SK-N-SH (cell line): Measurements from ENCODE around the gene SUPT3H. TPM values are rescaled to one million over a fixed set of nuclear protein-coding genes. Genes with fewer than 3 reads are reported as not detected.

Experiments
- CTCF ChIA-PET: fragments of 300-600, 350-600 bp; formaldehyde crosslinking; extraction: SDS; loops from one replicate; lab custom pipeline; 2021; lab: Yijun Ruan, JAX
- POLR2A ChIA-PET: fragments of 350-600 bp; sonication (Branson Sonifier 250); formaldehyde crosslinking; extraction: SDS; loops from one replicate; lab custom pipeline; 2020; ENCODE audit warnings: antibody characterized with exemption, inconsistent platforms; lab: Yijun Ruan, JAX
- DNase-seq: peaks from one replicate; pipeline ENCODE4 v3.0.0; 2012
- H2AFZ ChIP-seq: fragments of 200-600 bp; sonication (generic); 2 replicates; pipeline ENCODE4 v1.8.1; 2016; ENCODE audit warnings: antibody characterized with exemption, mild to moderate bottlenecking, low read depth
- H3F3A ChIP-seq: fragments of 200-600 bp; sonication (generic); replicated peaks from 2 replicates; pipeline ENCODE3; 2016; ENCODE audit warnings: antibody characterized with exemption, mild to moderate bottlenecking; ENCODE audit not compliant: insufficient read depth
- H3K27ac ChIP-seq, 2 experiments: fragments of 200-500 bp in 1 of 2; fragments of 200-600 bp in 1 of 2; sonication (Bioruptor generic) in 1 of 2; sonication (generic), shearing (Covaris generic) in 1 of 2; 2 replicates each; pipeline versions ENCODE4 v1.5.1 to v1.6.1; 2014 to 2016; ENCODE audit warnings: low read depth in 2 of 2, inconsistent platforms in 1 of 2, low read length in 1 of 2, mild to moderate bottlenecking in 1 of 2, mixed read lengths in 1 of 2
- H3K27me3 ChIP-seq: fragments of 200-600 bp; sonication (generic), shearing (Covaris generic); 2 replicates; pipeline ENCODE4 v1.6.1; 2016; ENCODE audit warnings: mixed run types; ENCODE audit not compliant: insufficient read depth
- H3K36me3 ChIP-seq, 2 experiments: fragments of 200-500 bp in 1 of 2; fragments of 200-600 bp in 1 of 2; sonication (Bioruptor generic) in 1 of 2; sonication (generic) in 1 of 2; replicated peaks in 1 of 2; 2 replicates each; pipeline versions ENCODE3 to v1.5.1; 2014 to 2016; ENCODE audit warnings: low read length in 1 of 2, mild to moderate bottlenecking in 1 of 2; ENCODE audit not compliant: insufficient read depth in 2 of 2, control insufficient read depth in 1 of 2
- H3K4me1 ChIP-seq, 2 experiments: fragments of 200-500 bp in 1 of 2; fragments of 200-600 bp in 1 of 2; sonication (Bioruptor generic) in 1 of 2; sonication (generic), shearing (Covaris generic) in 1 of 2; 2 replicates each; pipeline versions ENCODE4 v1.5.1 to v1.6.1; 2014 to 2016; ENCODE audit warnings: low read depth in 1 of 2, low read length in 1 of 2, mixed run types in 1 of 2; ENCODE audit not compliant: insufficient read depth in 2 of 2, control insufficient read depth in 1 of 2
- H3K4me2 ChIP-seq: fragments of 200-600 bp; sonication (generic), shearing (Covaris generic); 2 replicates; pipeline ENCODE4 v1.6.1; 2017; ENCODE audit warnings: mixed run types
- H3K4me3 ChIP-seq, 2 experiments: fragments of 200-500 bp in 1 of 2; fragments of 200-600 bp in 1 of 2; sonication (Bioruptor generic) in 1 of 2; sonication (generic), shearing (Covaris generic) in 1 of 2; 2 replicates each; pipeline versions ENCODE4 v1.5.1 to v1.8.1; 2014 to 2016; ENCODE audit warnings: low read depth in 2 of 2, inconsistent platforms in 1 of 2, low read length in 1 of 2, mild to moderate bottlenecking in 1 of 2, mixed read lengths in 1 of 2, moderate library complexity in 1 of 2
- H3K79me2 ChIP-seq: fragments of 200-600 bp; sonication (generic); 2 replicates; pipeline ENCODE4 v1.8.1; 2017; ENCODE audit warnings: mild to moderate bottlenecking; ENCODE audit not compliant: insufficient read depth
- H3K9ac ChIP-seq: fragments of 200-600 bp; sonication (generic); 2 replicates; pipeline ENCODE4 v1.6.1; 2017; ENCODE audit warnings: mixed run types
- H3K9me2 ChIP-seq: fragments of 200-600 bp; sonication (generic); 2 replicates; pipeline ENCODE4 v1.6.1; 2017; ENCODE audit warnings: mixed run types
- H3K9me3 ChIP-seq: fragments of 200-600 bp; sonication (generic); 2 replicates; pipeline ENCODE4 v1.6.1; 2017; ENCODE audit warnings: mixed run types, mild to moderate bottlenecking, moderate library complexity
- H4K20me1 ChIP-seq: fragments of 200-600 bp; sonication (generic); 2 replicates; pipeline ENCODE4 v1.6.1; 2017; ENCODE audit warnings: mild to moderate bottlenecking, mixed run types; ENCODE audit not compliant: insufficient read depth
- CHD2 ChIP-seq: fragments of 150-350 bp; IDR thresholded peaks from 2 replicates; pipeline ENCODE4 v1.6.1; 2018; ENCODE audit warnings: low read length; ENCODE audit not compliant: partially characterized antibody
- ELF1 ChIP-seq: IDR thresholded peaks from 2 replicates; pipeline ENCODE4 v1.4.0; 2012
- FOSL2 ChIP-seq: IDR thresholded peaks from 2 replicates; pipeline ENCODE4 v1.4.0; 2012; ENCODE audit warnings: low read depth, mild to moderate bottlenecking, moderate library complexity, borderline replicate concordance
- FOXJ3 ChIP-seq: sonication (generic); formaldehyde crosslinking; IDR thresholded peaks from 2 replicates; pipeline ENCODE4 v1.5.1; 2020; ENCODE audit warnings: mild to moderate bottlenecking, missing genetic modification reagents
- FOXM1 ChIP-seq: IDR thresholded peaks from 2 replicates; pipeline ENCODE4 v1.4.0; 2012; ENCODE audit warnings: low read depth, mild to moderate bottlenecking
- GATA2 ChIP-seq: sonication (generic); formaldehyde crosslinking; IDR thresholded peaks from 2 replicates; pipeline ENCODE4 v1.5.0; 2020; ENCODE audit warnings: mild to moderate bottlenecking, missing genetic modification reagents
- MXI1 ChIP-seq: IDR thresholded peaks from 2 replicates; pipeline ENCODE4 v1.6.1; 2012; ENCODE audit warnings: mild to moderate bottlenecking, low read depth, low read length, improper control_type of control experiment
- NRF1 ChIP-seq: IDR thresholded peaks from 2 replicates; pipeline ENCODE4 v1.6.1; 2012; ENCODE audit warnings: low read depth, mild to moderate bottlenecking, low read length
- RAD21 ChIP-seq: IDR thresholded peaks from 2 replicates; pipeline ENCODE4 v1.6.1; 2012; ENCODE audit warnings: mild to moderate bottlenecking, low read length
- RCOR1 ChIP-seq: fragments of 150-350 bp; IDR thresholded peaks from 2 replicates; pipeline ENCODE4 v1.6.1; 2017; ENCODE audit warnings: antibody characterized with exemption, low read length
- RFX5 ChIP-seq: IDR thresholded peaks from 2 replicates; pipeline ENCODE4 v1.6.1; 2012; ENCODE audit warnings: mild to moderate bottlenecking, improper control_type of control experiment, low read length
- RXRA ChIP-seq: IDR thresholded peaks from 2 replicates; pipeline ENCODE4 v1.4.0; 2012; ENCODE audit warnings: low read depth, mild to moderate bottlenecking, borderline replicate concordance
- TAF1 ChIP-seq: IDR thresholded peaks from 2 replicates; pipeline ENCODE4 v1.6.1; 2012; ENCODE audit warnings: low read depth, mild to moderate bottlenecking, low read length, moderate library complexity, borderline replicate concordance
- YY1 ChIP-seq: IDR thresholded peaks from 2 replicates; pipeline ENCODE4 v1.4.0; 2012; ENCODE audit warnings: low read depth, mild to moderate bottlenecking
- WGBS: methylation state at CpG from one replicate; pipeline ENCODE4 v1.1.6; 2017; ENCODE audit warnings: low lambda C conversion rate; 5-methylcytosine and 5-hydroxymethylcytosine counted together
- polyA plus RNA-seq, 3 experiments: library from polyadenylated mRNA; depleted of rRNA; stranded (reverse); fragments of >200 nt; gene quantifications; 2 replicates each; pipeline ENCODE4 v1.2.3, GENCODE V29; 2012
- TF ChIP-seq, protein P1 (sequence below): IDR thresholded peaks from 2 replicates; pipeline ENCODE4 v1.4.0; 2012; ENCODE audit warnings: low read depth, borderline replicate concordance
- TF ChIP-seq, protein P2 (sequence below): fragments of 150-350 bp; IDR thresholded peaks from 2 replicates; pipeline ENCODE4 v1.6.1; 2016; ENCODE audit warnings: mild to moderate bottlenecking, low read depth, low read length
- TF ChIP-seq, protein P3 (sequence below): IDR thresholded peaks from 2 replicates; pipeline ENCODE4 v1.4.0; 2012; ENCODE audit warnings: low read depth
- TF ChIP-seq, protein P4 (sequence below): IDR thresholded peaks from 2 replicates; pipeline ENCODE4; 2012
- TF ChIP-seq, protein P5 (sequence below): fragments of 200-600 bp; sonication (generic); IDR thresholded peaks from 2 replicates; pipeline ENCODE4 v1.6.1; 2017; ENCODE audit warnings: antibody characterized with exemption, mild to moderate bottlenecking, moderate library complexity

SUPT3H gene
- polyA plus RNA-seq, 1 of the 3 experiments (the other 2 are of a cell fraction): 10.9 TPM

DNA sequence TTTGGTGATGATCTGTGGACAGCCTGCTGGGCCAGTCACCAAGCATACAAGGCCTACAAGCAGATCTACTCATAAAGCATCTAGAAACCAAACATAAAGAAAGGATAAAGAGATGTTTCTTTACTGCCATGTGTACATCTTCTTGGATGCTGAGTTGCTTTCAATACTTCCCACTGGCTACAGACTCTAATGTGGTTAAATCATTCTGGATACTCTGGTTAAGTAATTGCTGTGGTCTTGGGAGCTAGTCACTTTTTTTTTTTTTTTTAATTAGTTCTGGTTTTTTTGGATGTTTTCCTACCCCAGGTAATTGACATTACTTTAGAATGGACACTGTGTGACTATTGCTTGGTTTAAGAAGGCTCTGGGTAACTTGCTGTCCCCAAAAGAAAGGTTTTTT, 265.0 kb downstream of the SUPT3H start:
- Histone ChIP-seq H3F3A (peaks cover 10% of the 10 kb centered on the region), H3K9me3 (no peaks in the 10 kb centered on the region), H3K27me3 (no peaks in the 10 kb centered on the region), H3K9me2 (no peaks in the 10 kb centered on the region), H3K4me2 (no peak overlapping the region), H3K4me1 (no peaks in the 10 kb centered on the region; a peak in 1 of 4 replicates), H3K4me3 (no peak overlapping the region), H3K9ac (no peak overlapping the region), H3K79me2 (no peaks in the 10 kb centered on the region), H3K36me3 (no peaks in the 10 kb centered on the region), H2AFZ (no peak overlapping the region), H4K20me1 (no peaks in the 10 kb centered on the region), H3K27ac (no peak overlapping the region)
- no peak for DNase-seq
- ChIA-PET POLR2A (no interaction called here), CTCF (interaction anchor here (1.1 kb wide), 1 partner anchor 482 kb away, joined by 3 read pairs; no protein-coding TSS in a partner anchor)
- TF ChIP-seq, protein P1, sequence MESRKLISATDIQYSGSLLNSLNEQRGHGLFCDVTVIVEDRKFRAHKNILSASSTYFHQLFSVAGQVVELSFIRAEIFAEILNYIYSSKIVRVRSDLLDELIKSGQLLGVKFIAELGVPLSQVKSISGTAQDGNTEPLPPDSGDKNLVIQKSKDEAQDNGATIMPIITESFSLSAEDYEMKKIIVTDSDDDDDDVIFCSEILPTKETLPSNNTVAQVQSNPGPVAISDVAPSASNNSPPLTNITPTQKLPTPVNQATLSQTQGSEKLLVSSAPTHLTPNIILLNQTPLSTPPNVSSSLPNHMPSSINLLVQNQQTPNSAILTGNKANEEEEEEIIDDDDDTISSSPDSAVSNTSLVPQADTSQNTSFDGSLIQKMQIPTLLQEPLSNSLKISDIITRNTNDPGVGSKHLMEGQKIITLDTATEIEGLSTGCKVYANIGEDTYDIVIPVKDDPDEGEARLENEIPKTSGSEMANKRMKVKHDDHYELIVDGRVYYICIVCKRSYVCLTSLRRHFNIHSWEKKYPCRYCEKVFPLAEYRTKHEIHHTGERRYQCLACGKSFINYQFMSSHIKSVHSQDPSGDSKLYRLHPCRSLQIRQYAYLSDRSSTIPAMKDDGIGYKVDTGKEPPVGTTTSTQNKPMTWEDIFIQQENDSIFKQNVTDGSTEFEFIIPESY: no peak
- TF ChIP-seq, protein P2, sequence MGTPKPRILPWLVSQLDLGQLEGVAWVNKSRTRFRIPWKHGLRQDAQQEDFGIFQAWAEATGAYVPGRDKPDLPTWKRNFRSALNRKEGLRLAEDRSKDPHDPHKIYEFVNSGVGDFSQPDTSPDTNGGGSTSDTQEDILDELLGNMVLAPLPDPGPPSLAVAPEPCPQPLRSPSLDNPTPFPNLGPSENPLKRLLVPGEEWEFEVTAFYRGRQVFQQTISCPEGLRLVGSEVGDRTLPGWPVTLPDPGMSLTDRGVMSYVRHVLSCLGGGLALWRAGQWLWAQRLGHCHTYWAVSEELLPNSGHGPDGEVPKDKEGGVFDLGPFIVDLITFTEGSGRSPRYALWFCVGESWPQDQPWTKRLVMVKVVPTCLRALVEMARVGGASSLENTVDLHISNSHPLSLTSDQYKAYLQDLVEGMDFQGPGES: no peak

DNA sequence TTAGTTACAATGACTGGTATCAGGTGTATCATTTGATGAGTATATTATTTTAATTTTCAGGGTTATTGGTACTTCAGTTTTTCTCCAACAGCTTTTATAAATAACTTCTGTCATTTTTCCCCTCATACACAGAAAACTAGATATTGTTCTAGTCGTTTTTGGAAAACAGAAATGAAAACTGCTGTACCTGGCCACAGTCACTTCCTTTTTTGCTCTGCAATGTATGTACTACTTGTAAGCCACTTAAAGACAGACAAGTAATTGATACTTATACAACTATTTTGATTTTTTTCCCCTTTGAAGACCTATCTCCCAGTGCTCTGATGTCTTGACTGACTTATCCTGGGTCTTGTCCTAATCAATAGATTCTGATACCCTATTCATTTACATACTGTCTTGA, 268.2 kb downstream of the SUPT3H start:
- TF ChIP-seq YY1 (no peak), RXRA (no peak), FOXM1 (no peak), GATA2 (CRISPR knock-in tag) (no peak), NRF1 (no peak), RCOR1 (no peak), CHD2 (no peak), FOSL2 (no peak), TAF1 (no peak), RAD21 (no peak), MXI1 (no peak), ELF1 (no peak), FOXJ3 (CRISPR knock-in tag) (no peak), RFX5 (no peak)
- TF ChIP-seq, protein P3, sequence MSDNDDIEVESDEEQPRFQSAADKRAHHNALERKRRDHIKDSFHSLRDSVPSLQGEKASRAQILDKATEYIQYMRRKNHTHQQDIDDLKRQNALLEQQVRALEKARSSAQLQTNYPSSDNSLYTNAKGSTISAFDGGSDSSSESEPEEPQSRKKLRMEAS: no peak
- TF ChIP-seq, protein P4, sequence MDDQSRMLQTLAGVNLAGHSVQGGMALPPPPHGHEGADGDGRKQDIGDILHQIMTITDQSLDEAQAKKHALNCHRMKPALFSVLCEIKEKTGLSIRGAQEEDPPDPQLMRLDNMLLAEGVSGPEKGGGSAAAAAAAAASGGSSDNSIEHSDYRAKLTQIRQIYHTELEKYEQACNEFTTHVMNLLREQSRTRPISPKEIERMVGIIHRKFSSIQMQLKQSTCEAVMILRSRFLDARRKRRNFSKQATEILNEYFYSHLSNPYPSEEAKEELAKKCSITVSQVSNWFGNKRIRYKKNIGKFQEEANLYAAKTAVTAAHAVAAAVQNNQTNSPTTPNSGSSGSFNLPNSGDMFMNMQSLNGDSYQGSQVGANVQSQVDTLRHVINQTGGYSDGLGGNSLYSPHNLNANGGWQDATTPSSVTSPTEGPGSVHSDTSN: no peak
- TF ChIP-seq, protein P5, sequence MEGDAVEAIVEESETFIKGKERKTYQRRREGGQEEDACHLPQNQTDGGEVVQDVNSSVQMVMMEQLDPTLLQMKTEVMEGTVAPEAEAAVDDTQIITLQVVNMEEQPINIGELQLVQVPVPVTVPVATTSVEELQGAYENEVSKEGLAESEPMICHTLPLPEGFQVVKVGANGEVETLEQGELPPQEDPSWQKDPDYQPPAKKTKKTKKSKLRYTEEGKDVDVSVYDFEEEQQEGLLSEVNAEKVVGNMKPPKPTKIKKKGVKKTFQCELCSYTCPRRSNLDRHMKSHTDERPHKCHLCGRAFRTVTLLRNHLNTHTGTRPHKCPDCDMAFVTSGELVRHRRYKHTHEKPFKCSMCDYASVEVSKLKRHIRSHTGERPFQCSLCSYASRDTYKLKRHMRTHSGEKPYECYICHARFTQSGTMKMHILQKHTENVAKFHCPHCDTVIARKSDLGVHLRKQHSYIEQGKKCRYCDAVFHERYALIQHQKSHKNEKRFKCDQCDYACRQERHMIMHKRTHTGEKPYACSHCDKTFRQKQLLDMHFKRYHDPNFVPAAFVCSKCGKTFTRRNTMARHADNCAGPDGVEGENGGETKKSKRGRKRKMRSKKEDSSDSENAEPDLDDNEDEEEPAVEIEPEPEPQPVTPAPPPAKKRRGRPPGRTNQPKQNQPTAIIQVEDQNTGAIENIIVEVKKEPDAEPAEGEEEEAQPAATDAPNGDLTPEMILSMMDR: no peak
- TF ChIP-seq, all 33 proteins: peak for 0
- H3K36me3 ChIP-seq: no peaks in the 10 kb centered on the region
- CTCF ChIA-PET: no interaction called here
- H3K79me2 ChIP-seq: no peaks in the 10 kb centered on the region
- H3F3A ChIP-seq: no peaks in the 10 kb centered on the region
- DNase-seq: no peak
- no peaks in the 10 kb centered on the region for H3K27me3 ChIP-seq
- 51% methylated on average over 1 of the region's 1 CpG for WGBS
- no peaks in the 10 kb centered on the region for H3K9me2 ChIP-seq
- H3K4me2 ChIP-seq: no peak overlapping the region
- H3K4me3 ChIP-seq: no peak overlapping the region
- no peaks in the 10 kb centered on the region for H4K20me1 ChIP-seq
- no peak overlapping the region for H3K9ac ChIP-seq
- POLR2A ChIA-PET: no interaction called here
- no peak overlapping the region for H2AFZ ChIP-seq
- no peaks in the 10 kb centered on the region for H3K9me3 ChIP-seq
- no peaks in the 10 kb centered on the region for H3K4me1 ChIP-seq
- H3K27ac ChIP-seq: no peak overlapping the region
